Transverse colon (tissue), 4 donors: Measurements from ENCODE around the gene HSPG2. TPM values are rescaled to one million over a fixed set of nuclear protein-coding genes. Genes with fewer than 3 reads are reported as not detected.
A peak's percentile ranks its signal among the peaks of the same experiment; 100 is the strongest.
"Not testable (repeated sequence)": the region's sequence is repeated elsewhere in the genome, so short reads cannot be mapped to it uniquely, and the experiment has no call there.

ENCODE experiments used
- DNase-seq: peaks from one replicate; pipeline ENCODE4 v3.0.0-alpha.2; 2019
- H3K27ac ChIP-seq, 4 donors: fragments of 200-600 bp; sonication (generic); 2 replicates each; pipeline ENCODE4 v1.5.1; 2016 to 2018; ENCODE audit warnings: inconsistent platforms in 4 of 4
- H3K27me3 ChIP-seq: fragments of 200-600 bp; sonication (generic); 2 replicates; pipeline ENCODE4 v1.5.1; 2017; ENCODE audit warnings: inconsistent platforms
- H3K36me3 ChIP-seq, 4 donors: fragments of 200-600 bp; sonication (generic); 2 replicates each; pipeline ENCODE4 v1.5.1; 2017 to 2019; ENCODE audit warnings: inconsistent platforms in 4 of 4
- H3K4me1 ChIP-seq, 4 donors: fragments of 200-600 bp; sonication (generic); 2 replicates each; pipeline ENCODE4 v1.5.1; 2017 to 2020; ENCODE audit warnings: inconsistent platforms in 4 of 4
- H3K4me3 ChIP-seq, 4 donors: fragments of 200-600 bp; sonication (generic); 1 replicate in 1 of 4; 2 replicates in 3 of 4; pipeline versions ENCODE4 v1.5.1 to v1.6.1; 2017 to 2019; ENCODE audit warnings: inconsistent platforms in 4 of 4
- H3K9me3 ChIP-seq, 2 donors: fragments of 200-600 bp; sonication (generic); 2 replicates each; pipeline ENCODE4 v1.5.1; 2017 to 2019; ENCODE audit warnings: inconsistent platforms in 2 of 2
- CTCF ChIP-seq, 5 experiments: fragments of 200-600 bp in 3 of 5; fragments of 450-650 bp in 2 of 5; sonication (generic) in 3 of 5; IDR thresholded peaks; 1 replicate in 2 of 5; 2 replicates in 3 of 5; pipeline ENCODE4 v1.5.1; 2016 to 2017; ENCODE audit warnings: antibody characterized with exemption in 5 of 5, inconsistent platforms in 3 of 5, mild to moderate bottlenecking in 2 of 5, moderate library complexity in 1 of 5
- EP300 ChIP-seq: sonication (generic); formaldehyde crosslinking; IDR thresholded peaks from one replicate; pipeline ENCODE4 v1.6.1; 2017; ENCODE audit warnings: antibody characterized with exemption, low read depth
- POLR2A ChIP-seq: fragments of 450-650 bp; IDR thresholded peaks from one replicate; pipeline ENCODE4 v1.6.1; 2016; ENCODE audit warnings: antibody characterized with exemption, mild to moderate bottlenecking, moderate library complexity
- POLR2AphosphoS5 ChIP-seq, 3 donors: sonication (generic); formaldehyde crosslinking; IDR thresholded peaks; one replicate each; pipeline ENCODE4 v1.6.1; 2016; ENCODE audit warnings: antibody characterized with exemption in 3 of 3
- WGBS, 2 donors: methylation state at CpG; one replicate each; pipeline ENCODE4 v1.1.5; 2018; ENCODE audit warnings: low coverage in 1 of 2; 5-methylcytosine and 5-hydroxymethylcytosine counted together
- in situ Hi-C, 4 donors: fragments of 200-750 bp; cut with MboI; loops; one replicate each; pipeline versions ENCODE4 v1.15.0 to v1.15.1; 2017; ENCODE audit warnings: low sequenced_read_pairs in 3 of 4, low pct_ligation_motif_present in 1 of 4, low pct_unique_long_range_greater_than_20kb in 1 of 4
- intact Hi-C: fragments of 100-400 bp; cut with DNase I; formaldehyde crosslinking; loops from one replicate; pipeline ENCODE4 v1.15.1; 2023; ENCODE audit warnings: low total_unique reads
- total RNA-seq, 4 donors: library from RNA; depleted of rRNA; stranded (reverse); fragments of >200 nt; gene quantifications; one replicate each; pipeline ENCODE4 v1.1.0, GENCODE V29; 2016

The HSPG2 gene
- total RNA-seq, 4 donors from 2014 or later = 107 to 343 (median 228) TPM

GRCh38 chr1:21924503-21925005 is 12.6 kb downstream of the HSPG2 start:
- Histone ChIP-seq H3K27ac (peak overlapping the region; percentile 93 to 98 (median 94)), H3K4me1 (peaks cover 68 to 97% (median 81%) of the 10 kb centered on the region in 4 donors), H3K9me3 (no peaks in the 10 kb centered on the region), H3K36me3 (no peaks in the 10 kb centered on the region), H3K4me3 (no peak overlapping the region), H3K27me3 (no peaks in the 10 kb centered on the region)
- TF ChIP-seq POLR2AphosphoS5 (IDR thresholded peaks at IDR 0.05) (peak in 2 of 3 donors; percentile 26 to 45), EP300 (no peak)
- intact Hi-C loops = no loop called here
- in situ Hi-C loops = no loop called here
- WGBS, 2 donors = 20 to 46% methylated on average over 3 to 5 of the region's 5 CpGs
- DNase-seq = no peak

GRCh38 chr1:21922090-21923013 is 14.8 kb downstream of the HSPG2 start:
- H3K4me3 ChIP-seq = no peak overlapping the region
- no peaks in the 10 kb centered on the region for H3K36me3 ChIP-seq
- H3K9me3 ChIP-seq = no peaks in the 10 kb centered on the region
- TF ChIP-seq POLR2AphosphoS5 (IDR thresholded peaks at IDR 0.05) (no peak), POLR2A (no peak), EP300 (no peak), CTCF (IDR thresholded peaks at IDR 0.05) (no peak)
- in situ Hi-C loops (no loop called here), intact Hi-C loops (no loop called here)
- peaks cover 58 to 84% (median 73%) of the 10 kb centered on the region in 4 donors for H3K4me1 ChIP-seq
- DNase-seq = no peak
- no peaks in the 10 kb centered on the region for H3K27me3 ChIP-seq
- 58 to 80% methylated on average over 1 to 15 of the region's 15 CpGs for WGBS, 2 donors
- peak overlapping the region; percentile 93 to 98 (median 94) for H3K27ac ChIP-seq

- peaks cover 48 to 83% (median 67%) of the 10 kb centered on the region in 4 donors for H3K4me1 ChIP-seq
- no peak overlapping the region for H3K4me3 ChIP-seq
- peak overlapping the region; percentile 93 to 98 (median 94) for H3K27ac ChIP-seq
- no peaks in the 10 kb centered on the region for H3K27me3 ChIP-seq
- no peaks in the 10 kb centered on the region for H3K36me3 ChIP-seq
- WGBS, 2 donors = 60 to 80% methylated on average over 1 to 11 of the region's 11 CpGs
- intact Hi-C loops = no loop called here
- in situ Hi-C loops = no loop called here
- no peak for TF ChIP-seq POLR2A
- TF ChIP-seq POLR2AphosphoS5 (IDR thresholded peaks at IDR 0.05) = no peak
- no peak for TF ChIP-seq CTCF (IDR thresholded peaks at IDR 0.05)
- no peak for TF ChIP-seq EP300
- no peak for DNase-seq
- H3K9me3 ChIP-seq = no peaks in the 10 kb centered on the region
Observed at GRCh38 chr1:21921100-21921875, 15.8 kb downstream of the HSPG2 start.

GRCh38 chr1:21919520-21919919 is 17.6 kb downstream of the HSPG2 start:
- no peak for DNase-seq
- intact Hi-C loops = no loop called here
- no peak overlapping the region for H3K4me3 ChIP-seq
- no peaks in the 10 kb centered on the region for H3K9me3 ChIP-seq
- peak overlapping the region; percentile 93 to 98 (median 94) for H3K27ac ChIP-seq
- peaks cover 44 to 83% (median 66%) of the 10 kb centered on the region in 4 donors for H3K4me1 ChIP-seq
- no peaks in the 10 kb centered on the region for H3K36me3 ChIP-seq
- no peak for TF ChIP-seq EP300
- peak; percentile 38 to 53 (median 53) for TF ChIP-seq POLR2AphosphoS5 (IDR thresholded peaks at IDR 0.05)
- in situ Hi-C loops = no loop called here
- H3K27me3 ChIP-seq = no peaks in the 10 kb centered on the region
- 52 to 74% methylated on average over 5 to 7 of the region's 7 CpGs for WGBS, 2 donors

- peak overlapping the region; percentile 74 to 98 (median 94) for H3K27ac ChIP-seq
- in situ Hi-C loops, DNase-seq, H3K9me3 ChIP-seq, intact Hi-C loops, H3K27me3 ChIP-seq, H3K4me3 ChIP-seq, H3K36me3 ChIP-seq: not testable (repeated sequence)
- WGBS, 2 donors = 79% methylated on average over 3 to 6 of the region's 6 CpGs
- H3K4me1 ChIP-seq = peaks cover 55 to 82% (median 70%) of the 10 kb centered on the region in 4 donors
Observed at GRCh38 chr1:21917239-21917631, 19.9 kb downstream of the HSPG2 start.
